Mesothelial cell of epicardium (in vitro differentiated cells): ENCODE measurements around the gene CALR3. TPM values are rescaled to one million over a fixed set of nuclear protein-coding genes. Genes with fewer than 3 reads are reported as not detected.
A peak's percentile ranks its signal among the peaks of the same experiment; 100 is the strongest.

Source experiments
- DNase-seq, 2 experiments: peaks; one replicate each; pipeline ENCODE4 v3.0.0; 2021; ENCODE audit warnings: low spot score in 2 of 2; ENCODE audit not compliant: unreplicated experiment in 2 of 2
- H3K27ac Mint-ChIP-seq: 2 replicates; pipeline ENCODE4 v1.8.0; 2021; ENCODE audit warnings: mixed read lengths
- H3K27me3 Mint-ChIP-seq: 2 replicates; pipeline ENCODE4 v1.8.0; 2021; ENCODE audit warnings: low read depth, mixed read lengths
- H3K36me3 Mint-ChIP-seq: 2 replicates; pipeline ENCODE4 v1.8.0; 2021; ENCODE audit warnings: mixed read lengths
- H3K4me1 Mint-ChIP-seq: 2 replicates; pipeline ENCODE4 v1.8.0; 2021; ENCODE audit warnings: mixed read lengths
- H3K4me3 Mint-ChIP-seq: 2 replicates; pipeline ENCODE4 v1.8.0; 2021; ENCODE audit warnings: mild to moderate bottlenecking, moderate library complexity, mixed read lengths
- H3K9me3 Mint-ChIP-seq: 2 replicates; pipeline ENCODE4 v1.8.0; 2021; ENCODE audit warnings: mixed read lengths
- CTCF ChIP-seq: fragments of 200-600 bp; sonication (generic); IDR thresholded peaks from one replicate; pipeline ENCODE4 v1.5.0; 2021; ENCODE audit warnings: antibody characterized with exemption; ENCODE audit not compliant: unreplicated experiment
- total RNA-seq: library from RNA; stranded (reverse); gene quantifications from 3 replicates; pipeline ENCODE4 v1.2.1, GENCODE V29; 2021

The CALR3 gene
- total RNA-seq, 1 donor from 2014 or later: not detected

- H3K27me3 Mint-ChIP-seq: no peaks in the 10 kb centered on the region
- H3K4me3 Mint-ChIP-seq: no peak overlapping the region
- H3K36me3 Mint-ChIP-seq: peaks cover 1% of the 10 kb centered on the region
- peaks cover 32% of the 10 kb centered on the region for H3K4me1 Mint-ChIP-seq
- no peaks in the 10 kb centered on the region for H3K9me3 Mint-ChIP-seq
- TF ChIP-seq CTCF: no peak
- H3K27ac Mint-ChIP-seq: no peak overlapping the region
- DNase-seq: no peak
Observed at GRCh38 chr19:16465239-16465638, 30.7 kb downstream of the CALR3 start.

GRCh38 chr19:16463991-16464575 is 31.9 kb downstream of the CALR3 start:
- no peak for TF ChIP-seq CTCF
- Mint-ChIP-seq H3K4me3 (no peak overlapping the region), H3K4me1 (peaks cover 24% of the 10 kb centered on the region), H3K27ac (peak overlapping the region; percentile 19), H3K27me3 (no peaks in the 10 kb centered on the region), H3K9me3 (no peaks in the 10 kb centered on the region), H3K36me3 (peaks cover 1% of the 10 kb centered on the region)
- DNase-seq: no peak

GRCh38 chr19:16463341-16463990 is 32.5 kb downstream of the CALR3 start:
- peak overlapping the region; percentile 19 for H3K27ac Mint-ChIP-seq
- peaks cover 1% of the 10 kb centered on the region for H3K36me3 Mint-ChIP-seq
- H3K4me1 Mint-ChIP-seq: peaks cover 21% of the 10 kb centered on the region
- H3K4me3 Mint-ChIP-seq: no peak overlapping the region
- no peaks in the 10 kb centered on the region for H3K9me3 Mint-ChIP-seq
- no peaks in the 10 kb centered on the region for H3K27me3 Mint-ChIP-seq
- TF ChIP-seq CTCF: no peak
- DNase-seq: no peak

- TF ChIP-seq CTCF: no peak
Observed at GRCh38 chr19:16462757-16463250, 33.2 kb downstream of the CALR3 start.

GRCh38 chr19:16461630-16462051 is 34.3 kb downstream of the CALR3 start:
- Mint-ChIP-seq H3K27ac (no peak overlapping the region), H3K4me3 (no peak overlapping the region), H3K9me3 (no peaks in the 10 kb centered on the region), H3K36me3 (peaks cover 1% of the 10 kb centered on the region), H3K4me1 (peaks cover 35% of the 10 kb centered on the region), H3K27me3 (no peaks in the 10 kb centered on the region)
- DNase-seq: no peak
- no peak for TF ChIP-seq CTCF

More at GRCh38 chr19:16462757-16463250, 33.2 kb downstream of the CALR3 start:
- Mint-ChIP-seq H3K4me3 (no peak overlapping the region), H3K4me1 (peaks cover 24% of the 10 kb centered on the region), H3K27ac (no peak overlapping the region), H3K27me3 (no peaks in the 10 kb centered on the region), H3K9me3 (no peaks in the 10 kb centered on the region), H3K36me3 (peaks cover 1% of the 10 kb centered on the region)
- DNase-seq: no peak
